H1 (cell line): ENCODE data around the gene DUSP1. TPM values are rescaled to one million over a fixed set of nuclear protein-coding genes. Genes with fewer than 3 reads are reported as not detected.

Source experiments
- HDAC6 ChIP-seq: IDR thresholded peaks from one replicate; pipeline ENCODE4 v1.7.1; 2012; ENCODE audit warnings: low read depth, mild to moderate bottlenecking, inconsistent platforms, low read length, moderate library complexity
- NANOG ChIP-seq: IDR thresholded peaks from 2 replicates; pipeline ENCODE4 v1.6.1; 2011; ENCODE audit warnings: low read length, low read depth, mild to moderate bottlenecking, inconsistent platforms; ENCODE audit not compliant: insufficient read depth, poor library complexity, severe bottlenecking
- polyA plus RNA-seq, 7 experiments: library from polyadenylated mRNA; depleted of rRNA in 3 of 7; stranded (reverse) in 5 of 7; unstranded in 2 of 7; fragments of >200 nt in 5 of 7; fragments of 200-250 nt in 2 of 7; gene quantifications; 1 replicate in 5 of 7; 2 replicates in 1 of 7; 4 replicates in 1 of 7; pipeline versions ENCODE4 v1.2.1 to v1.2.3, GENCODE V29; 2011 to 2013; ENCODE audit warnings: missing spikeins in 2 of 7, mixed read lengths in 2 of 7
- total RNA-seq: library from RNA; stranded (reverse); fragmentation: NEBNext Ultra II Directional; extraction: Animal tissue kit (Norgen Biotek cat#: 25700); gene quantifications from 2 replicates; pipeline ENCODE4 v1.2.1, GENCODE V29; 2021

DUSP1 gene
- total and polyA plus RNA-seq, 2 of the 8 experiments (the other 6 are each of a cell fraction or from before 2014, with no cell fraction given), result 6.5 to 11.7 TPM

GRCh38 chr5:172751761-172752510 is 19.1 kb downstream of the DUSP1 start (continued):
- TF ChIP-seq HDAC6 (no peak), NANOG (no peak)
